Calu3 (cell line): ENCODE data around the gene EBPL. TPM values are rescaled to one million over a fixed set of nuclear protein-coding genes. Genes with fewer than 3 reads are reported as not detected.

ENCODE experiments used
- BruUV-seq: library from RNA; stranded (reverse); fragments of 400-500 nt; replicated peaks from 2 replicates; lab custom pipeline; 2021; lab: Mats Ljungman, UMichigan
- CTCF ChIA-PET: fragments of 300-600 bp; sonication (Branson Sonifier 250); formaldehyde crosslinking; loops from one replicate; lab custom pipeline; 2022; ENCODE audit warnings: antibody characterized with exemption; lab: Charles Lee
- DNase-seq: peaks from one replicate; pipeline ENCODE4 v3.0.0; 2022
- H3K27ac Mint-ChIP-seq: one replicate; pipeline ENCODE4 v1.8.0; 2022; ENCODE audit warnings: mixed read lengths; ENCODE audit not compliant: unreplicated experiment
- H3K27me3 Mint-ChIP-seq: one replicate; pipeline ENCODE4 v1.8.0; 2022; ENCODE audit warnings: mixed read lengths; ENCODE audit not compliant: unreplicated experiment
- H3K36me3 Mint-ChIP-seq: one replicate; pipeline ENCODE4 v1.8.0; 2022; ENCODE audit warnings: mild to moderate bottlenecking, moderate library complexity, mixed read lengths; ENCODE audit not compliant: insufficient read depth, unreplicated experiment
- H3K4me1 Mint-ChIP-seq: one replicate; pipeline ENCODE4 v1.8.0; 2022; ENCODE audit warnings: mild to moderate bottlenecking, low read depth, mixed read lengths; ENCODE audit not compliant: unreplicated experiment
- H3K4me3 Mint-ChIP-seq: one replicate; pipeline ENCODE4 v1.8.0; 2022; ENCODE audit warnings: mild to moderate bottlenecking, low read depth, moderate library complexity, mixed read lengths; ENCODE audit not compliant: unreplicated experiment
- H3K9me3 Mint-ChIP-seq: one replicate; pipeline ENCODE4 v1.8.0; 2022; ENCODE audit warnings: low read depth, mixed read lengths; ENCODE audit not compliant: unreplicated experiment
- CTCF ChIP-seq: fragments of 200-600 bp; IDR thresholded peaks from one replicate; pipeline ENCODE4 v1.8.0; 2022; ENCODE audit warnings: antibody characterized with exemption; ENCODE audit not compliant: unreplicated experiment
- intact Hi-C: fragments of 100-400 bp; cut with micrococcal nuclease; formaldehyde crosslinking; loops from one replicate; pipeline ENCODE4 v1.10.0; 2022; ENCODE audit not compliant: unreplicated experiment
- total RNA-seq: library from RNA; stranded (reverse); gene quantifications from 2 replicates; pipeline ENCODE4 v1.2.3, GENCODE V29; 2022

Gene EBPL
- total RNA-seq, 1 experiment from 2014 or later: 43.9 TPM

DNA sequence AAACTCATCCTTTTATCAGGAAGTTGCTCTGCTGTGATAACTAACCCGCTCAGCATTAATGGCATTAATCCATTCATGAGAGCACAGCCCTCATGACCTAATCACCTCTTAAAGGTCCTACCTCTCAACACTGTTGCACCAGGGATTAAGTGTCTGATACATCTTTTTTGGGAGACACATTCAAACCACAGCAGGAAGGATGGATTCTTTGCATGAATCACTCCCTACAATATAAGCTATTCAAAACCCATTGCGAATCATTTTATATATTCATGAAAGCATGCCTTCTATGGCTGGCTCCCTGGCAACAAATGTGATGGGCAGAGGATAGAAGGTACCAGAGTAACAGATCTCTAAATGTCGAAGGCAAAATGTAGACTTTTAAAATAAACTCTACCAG lies 35.4 kb downstream of the EBPL start:
- DNase-seq: no peak
- Mint-ChIP-seq H3K36me3 (no peaks in the 10 kb centered on the region), H3K9me3 (no peaks in the 10 kb centered on the region), H3K4me3 (no peak overlapping the region), H3K27me3 (no peaks in the 10 kb centered on the region), H3K4me1 (no peaks in the 10 kb centered on the region), H3K27ac (no peak overlapping the region)
- CTCF ChIA-PET: no interaction called here
- intact Hi-C loops: no loop called here
- no TSS peak for BruUV-seq
- no peak for TF ChIP-seq CTCF

DNA sequence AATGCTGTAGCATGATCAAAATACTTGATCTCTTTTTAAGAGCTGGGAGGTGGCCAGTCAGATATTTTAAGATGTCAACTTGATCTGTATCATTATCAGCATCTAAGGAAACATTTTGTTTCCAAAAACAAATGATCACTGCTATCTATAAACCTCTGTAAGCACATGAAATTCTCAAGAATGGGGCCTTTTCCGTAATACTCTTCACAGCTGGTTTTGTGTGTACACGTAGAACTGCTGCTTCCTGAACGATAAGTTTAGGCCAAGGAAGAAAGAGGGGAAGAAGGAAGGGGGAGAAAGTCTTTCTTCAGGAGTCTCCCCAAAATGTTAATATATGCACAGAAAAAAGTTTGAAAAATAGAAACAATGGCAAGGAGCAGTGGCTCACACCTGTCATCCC lies 37.3 kb downstream of the EBPL start:
- no TSS peak for BruUV-seq
- DNase-seq: no peak
- no peak for TF ChIP-seq CTCF
- no peaks in the 10 kb centered on the region for H3K36me3 Mint-ChIP-seq
- CTCF ChIA-PET: no interaction called here
- intact Hi-C loops: no loop called here
- no peak overlapping the region for H3K4me3 Mint-ChIP-seq
- no peaks in the 10 kb centered on the region for H3K9me3 Mint-ChIP-seq
- no peak overlapping the region for H3K27ac Mint-ChIP-seq
- H3K4me1 Mint-ChIP-seq: no peaks in the 10 kb centered on the region
- no peaks in the 10 kb centered on the region for H3K27me3 Mint-ChIP-seq

GRCh38 chr13:49653478-49653877 lies 37.8 kb downstream of the EBPL start:
- intact Hi-C loops: no loop called here
- H3K4me1 Mint-ChIP-seq: no peaks in the 10 kb centered on the region
- CTCF ChIA-PET: no interaction called here
- no peak overlapping the region for H3K27ac Mint-ChIP-seq
- no peaks in the 10 kb centered on the region for H3K36me3 Mint-ChIP-seq
- DNase-seq: no peak
- no peak overlapping the region for H3K4me3 Mint-ChIP-seq
- no peaks in the 10 kb centered on the region for H3K27me3 Mint-ChIP-seq
- no peaks in the 10 kb centered on the region for H3K9me3 Mint-ChIP-seq
- no TSS peak for BruUV-seq
- TF ChIP-seq CTCF: no peak

GRCh38 chr13:49652355-49653305 lies 38.7 kb downstream of the EBPL start:
- intact Hi-C loops: no loop called here
- CTCF ChIA-PET: interaction anchor here (0.9 kb wide), 1 partner anchor 344 kb away, joined by 3 read pairs; the partner anchor contains the start of gene TRIM13
- no peak for TF ChIP-seq CTCF
- peak; percentile 21 for DNase-seq
- H3K4me3 Mint-ChIP-seq: no peak overlapping the region
- no TSS peak for BruUV-seq
- H3K36me3 Mint-ChIP-seq: no peaks in the 10 kb centered on the region
- no peak overlapping the region for H3K27ac Mint-ChIP-seq
- H3K27me3 Mint-ChIP-seq: no peaks in the 10 kb centered on the region
- no peaks in the 10 kb centered on the region for H3K9me3 Mint-ChIP-seq
- no peaks in the 10 kb centered on the region for H3K4me1 Mint-ChIP-seq
